K562 (cell line): ENCODE data around the gene HNRNPK. TPM values are rescaled to one million over a fixed set of nuclear protein-coding genes. Genes with fewer than 3 reads are reported as not detected.

Source experiments
- BCL6 ChIP-seq: fragments of 250-450 bp; sonication (Bioruptor Pico); IDR thresholded peaks from 2 replicates; pipeline ENCODE4 v1.4.0; 2020
- HNRNPK ChIP-seq: fragments of 200-400 bp; formaldehyde crosslinking; IDR thresholded peaks from one replicate; pipeline ENCODE4 v1.6.1; 2018; ENCODE audit warnings: mild to moderate bottlenecking, low read depth, low read length; ENCODE audit not compliant: poor library complexity, severe bottlenecking
- KLF16 ChIP-seq: IDR thresholded peaks from 2 replicates; pipeline ENCODE4 v1.6.1; 2016; ENCODE audit warnings: antibody characterized with exemption
- MCM5 ChIP-seq: fragments of 450-650 bp; IDR thresholded peaks from 2 replicates; pipeline ENCODE4 v1.6.1; 2016; ENCODE audit warnings: low read depth
- NEUROD1 ChIP-seq: fragments of 150-350 bp; IDR thresholded peaks from 2 replicates; pipeline ENCODE4 v1.6.1; 2014; ENCODE audit warnings: borderline replicate concordance, low read length, low read depth; ENCODE audit not compliant: partially characterized antibody
- NFIC ChIP-seq: fragments of 450-650 bp; IDR thresholded peaks from 2 replicates; pipeline ENCODE4 v1.6.1; 2017; ENCODE audit warnings: mild to moderate bottlenecking, inconsistent platforms
- SREBF2 ChIP-seq: sonication (generic); formaldehyde crosslinking; IDR thresholded peaks from 2 replicates; pipeline ENCODE4 v1.4.0; 2020; ENCODE audit warnings: mild to moderate bottlenecking, missing genetic modification reagents
- TAF1 ChIP-seq: IDR thresholded peaks from 2 replicates; pipeline ENCODE4 v1.6.1; 2011; ENCODE audit warnings: mild to moderate bottlenecking, low read length, moderate library complexity; ENCODE audit not compliant: insufficient read depth, control insufficient read depth, severe bottlenecking; ENCODE audit errors: extremely low read depth
- TSC22D4 ChIP-seq: fragments of 450-650 bp; IDR thresholded peaks from 2 replicates; pipeline ENCODE4 v1.6.1; 2016; ENCODE audit warnings: missing genetic modification characterization, missing biosample characterization, control low read depth
- U2AF2 ChIP-seq: fragments of 200-400 bp; formaldehyde crosslinking; optimal IDR thresholded peaks from 2 replicates; pipeline ENCODE3; 2017; ENCODE audit warnings: low read depth, mild to moderate bottlenecking, low read length
- WHSC1 ChIP-seq: IDR thresholded peaks from one replicate; pipeline ENCODE4 v1.6.1; 2012; ENCODE audit warnings: low read length, control low read depth, inconsistent platforms
- ZNF316 ChIP-seq: fragments of 450-650 bp; IDR thresholded peaks from 2 replicates; pipeline ENCODE4 v1.6.1; 2016
- ZNF324 ChIP-seq: fragments of 250-450 bp; sonication (Bioruptor Pico); IDR thresholded peaks from 2 replicates; pipeline ENCODE4 v1.4.0; 2020; ENCODE audit warnings: mild to moderate bottlenecking
- ZNF57 ChIP-seq: fragments of 450-650 bp; formaldehyde crosslinking; IDR thresholded peaks from 2 replicates; pipeline ENCODE4 v1.4.0; 2020; ENCODE audit warnings: mild to moderate bottlenecking, moderate library complexity
- ZNF785 ChIP-seq: fragments of 250-450 bp; sonication (Bioruptor Pico); IDR thresholded peaks from 2 replicates; pipeline ENCODE4 v1.4.0; 2020; ENCODE audit warnings: mild to moderate bottlenecking
- polyA plus RNA-seq, 8 experiments: library from polyadenylated mRNA; depleted of rRNA in 4 of 8; stranded (reverse) in 5 of 8; unstranded in 3 of 8; fragments of >200 nt; fragmentation: Nextera tagmentation in 2 of 8; fragmentation: Illumina TruSeq in 1 of 8; extraction: Ambion mirVana in 2 of 8; extraction: Trizol in 1 of 8; gene quantifications; 2 replicates each; pipeline versions ENCODE4 v1.2.1 to v1.2.3, GENCODE V29; 2011 to 2014; ENCODE audit warnings: inconsistent platforms in 1 of 8, missing spikeins in 1 of 8
- total RNA-seq, 7 experiments: library from RNA; depleted of rRNA in 6 of 7; stranded (reverse); fragments of >200 nt in 6 of 7; fragmentation: Illumina TruSeq in 2 of 7; extraction: Trizol in 2 of 7; gene quantifications; 2 replicates each; pipeline versions ENCODE4 v1.2.1 to v1.2.3, GENCODE V29; 2011 to 2021; ENCODE audit warnings: low replicate concordance in 1 of 7
- TF ChIP-seq, protein P1 (sequence below): fragments of 450-650 bp; formaldehyde crosslinking; IDR thresholded peaks from 2 replicates; pipeline ENCODE4 v1.4.0; 2020; ENCODE audit warnings: mild to moderate bottlenecking, moderate library complexity
- TF ChIP-seq, protein P2 (sequence below): sonication (generic); formaldehyde crosslinking; IDR thresholded peaks from 2 replicates; pipeline ENCODE4 v1.8.0; 2022; ENCODE audit warnings: mild to moderate bottlenecking, missing genetic modification reagents
- TF ChIP-seq, protein P3 (sequence below): fragments of 150-350 bp; IDR thresholded peaks from 2 replicates; pipeline ENCODE4 v1.6.1; 2014; ENCODE audit warnings: low read depth, mild to moderate bottlenecking, low read length, borderline replicate concordance

Gene HNRNPK
- total and polyA plus RNA-seq, 9 of the 15 experiments (the other 6 are each of a cell fraction or from before 2014, with no cell fraction given), result 224 to 883 (median 618) TPM

DNA sequence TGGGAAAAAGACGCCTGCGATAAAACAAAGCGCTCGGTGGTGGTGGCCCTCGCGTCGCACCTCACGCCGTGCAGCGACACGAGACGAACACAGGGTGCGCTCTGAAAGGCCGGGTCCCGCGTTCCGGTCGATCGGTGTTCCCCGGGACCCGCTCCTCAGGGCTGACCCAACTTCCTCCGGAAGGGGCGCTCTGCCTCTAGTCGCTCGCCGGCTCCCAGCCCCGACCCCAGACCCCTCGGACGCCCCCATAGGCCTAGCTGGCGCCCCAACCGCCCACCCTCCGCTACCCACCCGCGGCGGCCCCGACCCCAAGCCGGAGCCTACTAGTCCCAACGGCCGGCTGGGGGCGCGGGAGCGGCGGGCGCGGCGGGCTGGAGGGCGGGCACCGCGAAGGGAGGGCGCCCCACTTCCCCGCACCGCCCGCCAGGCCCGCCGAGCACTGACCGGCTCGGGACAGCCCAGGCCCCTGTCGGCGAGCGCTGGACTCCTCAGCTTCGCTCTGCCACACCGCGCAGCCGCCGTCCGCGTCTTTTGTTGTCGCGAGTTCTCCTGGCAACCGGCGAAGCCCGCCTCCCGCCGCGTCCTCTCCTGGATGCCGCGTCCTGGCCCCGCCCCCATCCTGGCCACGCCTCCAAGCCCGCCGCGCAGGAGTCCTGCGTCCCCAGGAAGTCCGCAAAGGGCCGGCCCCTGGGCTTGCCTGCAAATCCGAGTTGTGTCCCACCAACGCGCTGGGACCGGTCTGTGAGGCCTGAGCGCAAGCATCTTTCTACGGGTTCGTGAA is 58.9 kb downstream of the HNRNPK start, which contains the start of gene KIF27 (continued):
- TF ChIP-seq, protein P1, sequence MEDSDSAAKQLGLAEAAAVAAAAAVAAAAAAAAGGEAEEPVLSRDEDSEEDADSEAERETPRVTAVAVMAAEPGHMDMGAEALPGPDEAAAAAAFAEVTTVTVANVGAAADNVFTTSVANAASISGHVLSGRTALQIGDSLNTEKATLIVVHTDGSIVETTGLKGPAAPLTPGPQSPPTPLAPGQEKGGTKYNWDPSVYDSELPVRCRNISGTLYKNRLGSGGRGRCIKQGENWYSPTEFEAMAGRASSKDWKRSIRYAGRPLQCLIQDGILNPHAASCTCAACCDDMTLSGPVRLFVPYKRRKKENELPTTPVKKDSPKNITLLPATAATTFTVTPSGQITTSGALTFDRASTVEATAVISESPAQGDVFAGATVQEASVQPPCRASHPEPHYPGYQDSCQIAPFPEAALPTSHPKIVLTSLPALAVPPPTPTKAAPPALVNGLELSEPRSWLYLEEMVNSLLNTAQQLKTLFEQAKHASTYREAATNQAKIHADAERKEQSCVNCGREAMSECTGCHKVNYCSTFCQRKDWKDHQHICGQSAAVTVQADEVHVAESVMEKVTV (CRISPR knock-in tag), result no peak
- no peak for TF ChIP-seq U2AF2
- no peak for TF ChIP-seq WHSC1
- no peak for TF ChIP-seq SREBF2 (CRISPR knock-in tag)
- no peak for TF ChIP-seq BCL6 (CRISPR knock-in tag)
- no peak for TF ChIP-seq MCM5
- TF ChIP-seq, protein P2, sequence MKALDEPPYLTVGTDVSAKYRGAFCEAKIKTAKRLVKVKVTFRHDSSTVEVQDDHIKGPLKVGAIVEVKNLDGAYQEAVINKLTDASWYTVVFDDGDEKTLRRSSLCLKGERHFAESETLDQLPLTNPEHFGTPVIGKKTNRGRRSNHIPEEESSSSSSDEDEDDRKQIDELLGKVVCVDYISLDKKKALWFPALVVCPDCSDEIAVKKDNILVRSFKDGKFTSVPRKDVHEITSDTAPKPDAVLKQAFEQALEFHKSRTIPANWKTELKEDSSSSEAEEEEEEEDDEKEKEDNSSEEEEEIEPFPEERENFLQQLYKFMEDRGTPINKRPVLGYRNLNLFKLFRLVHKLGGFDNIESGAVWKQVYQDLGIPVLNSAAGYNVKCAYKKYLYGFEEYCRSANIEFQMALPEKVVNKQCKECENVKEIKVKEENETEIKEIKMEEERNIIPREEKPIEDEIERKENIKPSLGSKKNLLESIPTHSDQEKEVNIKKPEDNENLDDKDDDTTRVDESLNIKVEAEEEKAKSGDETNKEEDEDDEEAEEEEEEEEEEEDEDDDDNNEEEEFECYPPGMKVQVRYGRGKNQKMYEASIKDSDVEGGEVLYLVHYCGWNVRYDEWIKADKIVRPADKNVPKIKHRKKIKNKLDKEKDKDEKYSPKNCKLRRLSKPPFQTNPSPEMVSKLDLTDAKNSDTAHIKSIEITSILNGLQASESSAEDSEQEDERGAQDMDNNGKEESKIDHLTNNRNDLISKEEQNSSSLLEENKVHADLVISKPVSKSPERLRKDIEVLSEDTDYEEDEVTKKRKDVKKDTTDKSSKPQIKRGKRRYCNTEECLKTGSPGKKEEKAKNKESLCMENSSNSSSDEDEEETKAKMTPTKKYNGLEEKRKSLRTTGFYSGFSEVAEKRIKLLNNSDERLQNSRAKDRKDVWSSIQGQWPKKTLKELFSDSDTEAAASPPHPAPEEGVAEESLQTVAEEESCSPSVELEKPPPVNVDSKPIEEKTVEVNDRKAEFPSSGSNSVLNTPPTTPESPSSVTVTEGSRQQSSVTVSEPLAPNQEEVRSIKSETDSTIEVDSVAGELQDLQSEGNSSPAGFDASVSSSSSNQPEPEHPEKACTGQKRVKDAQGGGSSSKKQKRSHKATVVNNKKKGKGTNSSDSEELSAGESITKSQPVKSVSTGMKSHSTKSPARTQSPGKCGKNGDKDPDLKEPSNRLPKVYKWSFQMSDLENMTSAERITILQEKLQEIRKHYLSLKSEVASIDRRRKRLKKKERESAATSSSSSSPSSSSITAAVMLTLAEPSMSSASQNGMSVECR (CRISPR knock-in tag), result peak; percentile 58
- TF ChIP-seq TAF1, result peak; percentile 75
- TF ChIP-seq, protein P3, sequence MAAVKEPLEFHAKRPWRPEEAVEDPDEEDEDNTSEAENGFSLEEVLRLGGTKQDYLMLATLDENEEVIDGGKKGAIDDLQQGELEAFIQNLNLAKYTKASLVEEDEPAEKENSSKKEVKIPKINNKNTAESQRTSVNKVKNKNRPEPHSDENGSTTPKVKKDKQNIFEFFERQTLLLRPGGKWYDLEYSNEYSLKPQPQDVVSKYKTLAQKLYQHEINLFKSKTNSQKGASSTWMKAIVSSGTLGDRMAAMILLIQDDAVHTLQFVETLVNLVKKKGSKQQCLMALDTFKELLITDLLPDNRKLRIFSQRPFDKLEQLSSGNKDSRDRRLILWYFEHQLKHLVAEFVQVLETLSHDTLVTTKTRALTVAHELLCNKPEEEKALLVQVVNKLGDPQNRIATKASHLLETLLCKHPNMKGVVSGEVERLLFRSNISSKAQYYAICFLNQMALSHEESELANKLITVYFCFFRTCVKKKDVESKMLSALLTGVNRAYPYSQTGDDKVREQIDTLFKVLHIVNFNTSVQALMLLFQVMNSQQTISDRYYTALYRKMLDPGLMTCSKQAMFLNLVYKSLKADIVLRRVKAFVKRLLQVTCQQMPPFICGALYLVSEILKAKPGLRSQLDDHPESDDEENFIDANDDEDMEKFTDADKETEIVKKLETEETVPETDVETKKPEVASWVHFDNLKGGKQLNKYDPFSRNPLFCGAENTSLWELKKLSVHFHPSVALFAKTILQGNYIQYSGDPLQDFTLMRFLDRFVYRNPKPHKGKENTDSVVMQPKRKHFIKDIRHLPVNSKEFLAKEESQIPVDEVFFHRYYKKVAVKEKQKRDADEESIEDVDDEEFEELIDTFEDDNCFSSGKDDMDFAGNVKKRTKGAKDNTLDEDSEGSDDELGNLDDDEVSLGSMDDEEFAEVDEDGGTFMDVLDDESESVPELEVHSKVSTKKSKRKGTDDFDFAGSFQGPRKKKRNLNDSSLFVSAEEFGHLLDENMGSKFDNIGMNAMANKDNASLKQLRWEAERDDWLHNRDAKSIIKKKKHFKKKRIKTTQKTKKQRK, result no peak
- no peak for TF ChIP-seq NEUROD1
- no peak for TF ChIP-seq KLF16
- TF ChIP-seq NFIC, result no peak
- no peak for TF ChIP-seq ZNF324 (CRISPR knock-in tag)
- no peak for TF ChIP-seq ZNF785 (CRISPR knock-in tag)
- TF ChIP-seq ZNF57 (CRISPR knock-in tag), result no peak
- TF ChIP-seq TSC22D4 (tag), result no peak
- TF ChIP-seq HNRNPK, result no peak
- no peak for TF ChIP-seq ZNF316
